H1 (cell line): Measurements from ENCODE around the gene POLR3K.

Experiments
- CREB1 ChIP-seq: IDR thresholded peaks from 2 replicates; pipeline ENCODE4 v1.6.1; 2012; ENCODE audit warnings: inconsistent platforms
- CTCF ChIP-seq, 3 experiments: IDR thresholded peaks; 1 replicate in 2 of 3; 2 replicates in 1 of 3; pipeline versions ENCODE4 v1.5.1 to v1.6.1; 2011; ENCODE audit warnings: low read length in 3 of 3, mild to moderate bottlenecking in 3 of 3, inconsistent platforms in 2 of 3, low read depth in 1 of 3, moderate library complexity in 1 of 3; ENCODE audit not compliant: insufficient read depth in 1 of 3; ENCODE audit errors: control extremely low read depth in 1 of 3
- MAX ChIP-seq: IDR thresholded peaks from 2 replicates; pipeline ENCODE4 v1.6.1; 2012; ENCODE audit warnings: inconsistent platforms
- POLR2A ChIP-seq, 2 experiments: IDR thresholded peaks; 1 replicate in 1 of 2; 2 replicates in 1 of 2; pipeline ENCODE4 v1.6.1; 2011; ENCODE audit warnings: low read depth in 2 of 2, low read length in 2 of 2, mild to moderate bottlenecking in 2 of 2; ENCODE audit errors: control extremely low read depth in 1 of 2
- POLR2AphosphoS5 ChIP-seq: IDR thresholded peaks from 2 replicates; pipeline ENCODE4 v1.6.1; 2011; ENCODE audit warnings: low read depth, low read length
- TEAD4 ChIP-seq: IDR thresholded peaks from 2 replicates; pipeline ENCODE4 v1.6.1; 2012; ENCODE audit warnings: low read depth, low read length, inconsistent platforms, mixed read lengths

GRCh38 chr16:83781-84615 is 30.6 kb upstream of the POLR3K start:
- peak in 1 of 3 experiments; percentile 9; a peak in 2 of 4 replicates for TF ChIP-seq CTCF (IDR thresholded peaks at IDR 0.05; ENCODE audit: control extremely low read depth in 1 of 3, insufficient read depth in 1 of 3, low read depth in 1 of 3, low read length in 3 of 3)
- no peak for TF ChIP-seq POLR2A (IDR thresholded peaks at IDR 0.05; ENCODE audit: control extremely low read depth in 1 of 2, low read depth in 2 of 2, low read length in 2 of 2)
- TF ChIP-seq TEAD4: no peak
- TF ChIP-seq POLR2AphosphoS5: no peak
- 0 out of 2 replicates have a peak, but pooled peaks have one; percentile 21 for TF ChIP-seq MAX
- TF ChIP-seq CREB1: no peak
